ENCODE results near the gene U2AF1L4. TPM values are rescaled to one million over a fixed set of nuclear protein-coding genes. Genes with fewer than 3 reads are reported as not detected.

The U2AF1L4 gene
- total and polyA plus RNA-seq, 10 of the 15 experiments (the other 5 are each of a cell fraction or from before 2014, with no cell fraction given) = 7.9 to 21.6 (median 15.1) TPM

- TF ChIP-seq ZZZ3 (IDR thresholded peaks at IDR 0.05; ENCODE audit: control insufficient read depth, insufficient read length, low read depth) (no peak), MEF2A (IDR thresholded peaks at IDR 0.05; ENCODE audit: insufficient read depth, low read depth, low read length) (no peak), ATF7 (IDR thresholded peaks at IDR 0.05; ENCODE audit: low read depth) (peak; percentile 97), MTA2 (IDR thresholded peaks at IDR 0.05; ENCODE audit: low read depth) (peak; percentile 73), DPF2 (IDR thresholded peaks at IDR 0.05) (peak; percentile 84), GATAD2B (conservative IDR thresholded peaks at IDR 0.05; ENCODE audit: low read depth) (no peak), MLLT1 (IDR thresholded peaks at IDR 0.05) (0 out of 2 replicates have a peak, but pooled peaks have one; percentile 45), KLF5 (IDR thresholded peaks at IDR 0.05; ENCODE audit: partially characterized antibody) (peak; percentile 40), POLR2A (IDR thresholded peaks at IDR 0.05; ENCODE audit: low read depth, low read length) (peak; percentile 80), ZNF207 (IDR thresholded peaks at IDR 0.05; ENCODE audit: borderline replicate concordance) (peak; percentile 64; the same call in 1 of the 2 replicates), SREBF2 (IDR thresholded peaks at IDR 0.05; ENCODE audit: low read length) (no peak), NR2C1 (IDR thresholded peaks at IDR 0.05) (no peak), RELA (IDR thresholded peaks at IDR 0.05; ENCODE audit: borderline replicate concordance, partially characterized antibody) (peak; percentile 9), KDM1A (IDR thresholded peaks at IDR 0.05; ENCODE audit: borderline replicate concordance) (no peak), ZBTB4 (CRISPR knock-in tag; IDR thresholded peaks at IDR 0.05) (peak; percentile 24; the same call in 1 of the 2 replicates), ZNF687 (IDR thresholded peaks at IDR 0.05) (no peak; the same call in 1 of the 2 replicates), ZSCAN29 (IDR thresholded peaks at IDR 0.05) (no peak; the same call in 1 of the 2 replicates), EZH2 (IDR thresholded peaks at IDR 0.05; ENCODE audit: borderline replicate concordance, control insufficient read depth, low read depth, low read length) (no peak), STAT3 (IDR thresholded peaks at IDR 0.05; ENCODE audit: low read depth, low read length) (no peak)
Measured at GRCh38 chr19:35712567-35713505, 32.4 kb downstream of the U2AF1L4 start (continued).

Measured in GM12878 (cell line).